NB4 (cell line): ENCODE results near the gene PCDHGA1.

ENCODE experiments used
- CTCF ChIP-seq: IDR thresholded peaks from one replicate; pipeline ENCODE4 v1.5.1; 2012; ENCODE audit warnings: low read depth, low read length
- MYC ChIP-seq: IDR thresholded peaks from 2 replicates; pipeline ENCODE4 v1.6.1; 2011; ENCODE audit warnings: low read depth, low read length
- POLR2A ChIP-seq: IDR thresholded peaks from 2 replicates; pipeline ENCODE4 v1.6.1; 2011; ENCODE audit warnings: mild to moderate bottlenecking; ENCODE audit not compliant: insufficient read length; ENCODE audit errors: extremely low read depth

GRCh38 chr5:141328231-141328630 lies 2.1 kb upstream of the PCDHGA1 start:
- TF ChIP-seq CTCF (no peak), POLR2A (no peak), MYC (no peak)
